GM21529 (cell line): Measurements from ENCODE around the gene NTN3.
A peak's percentile ranks its signal among the peaks of the same experiment; 100 is the strongest.
"Not testable (repeated sequence)": the region's sequence is repeated elsewhere in the genome, so short reads cannot be mapped to it uniquely, and the experiment has no call there.

ENCODE experiments used
- ATAC-seq: cut with Tn5 transposase; IDR thresholded peaks from one replicate; pipeline ENCODE4 v1.9.1; 2021; ENCODE audit not compliant: unreplicated experiment

NTN3 gene

GRCh38 chr16:2439598-2439997 is 31.5 kb upstream of the NTN3 start:
- ATAC-seq: no peak

- not testable (repeated sequence) for ATAC-seq
Measured at GRCh38 chr16:2441143-2441804, 29.8 kb upstream of the NTN3 start.

- ATAC-seq: no peak
Measured at GRCh38 chr16:2443555-2443954, 27.5 kb upstream of the NTN3 start.

- no peak for ATAC-seq
Measured at GRCh38 chr16:2447920-2448583, 23.0 kb upstream of the NTN3 start.

GRCh38 chr16:2449118-2449517 is 22.0 kb upstream of the NTN3 start:
- no peak for ATAC-seq

- no peak for ATAC-seq
Measured at GRCh38 chr16:2450535-2450934, 20.6 kb upstream of the NTN3 start.

- no peak for ATAC-seq
Measured at GRCh38 chr16:2450975-2451381, 20.1 kb upstream of the NTN3 start.

GRCh38 chr16:2451851-2452320 is 19.2 kb upstream of the NTN3 start:
- ATAC-seq: no peak

GRCh38 chr16:2452650-2453049 is 18.4 kb upstream of the NTN3 start:
- no peak for ATAC-seq

- no peak for ATAC-seq
Measured at GRCh38 chr16:2455081-2455845, 15.8 kb upstream of the NTN3 start.

- ATAC-seq: no peak
Measured at GRCh38 chr16:2456551-2457153, 14.4 kb upstream of the NTN3 start.

- ATAC-seq: no peak
Measured at GRCh38 chr16:2457267-2457666, 13.8 kb upstream of the NTN3 start.

GRCh38 chr16:2457946-2458345 is 13.2 kb upstream of the NTN3 start:
- ATAC-seq: no peak

GRCh38 chr16:2458887-2459646 is 12.0 kb upstream of the NTN3 start:
- no peak for ATAC-seq

- ATAC-seq: peak; percentile 82
Measured at GRCh38 chr16:2459647-2460390, 11.3 kb upstream of the NTN3 start, which contains the start of gene TEDC2. TEDC2 (plus strand) TSS chr16:2460109; CDS start chr16:2460145, 36 bp downstream.

GRCh38 chr16:2460391-2460713 is 10.7 kb upstream of the NTN3 start:
- ATAC-seq: peak; percentile 21

GRCh38 chr16:2460916-2461315 is 10.2 kb upstream of the NTN3 start:
- ATAC-seq: no peak

GRCh38 chr16:2462031-2462866 is 8.8 kb upstream of the NTN3 start:
- ATAC-seq: no peak

- ATAC-seq: no peak
Measured at GRCh38 chr16:2464333-2464732, 6.8 kb upstream of the NTN3 start.
